Measurements from ENCODE around the gene FAM20A.
A peak's percentile ranks its signal among the peaks of the same experiment; 100 is the strongest.

Gene FAM20A

GRCh38 chr17:68624381-68624780, 23.2 kb upstream of the FAM20A start:
- WGBS (ENCODE audit: insufficient coverage, insufficient read length): no CpG with 5 or more reads among the region's 1 CpG
- H3K9me3 ChIP-seq (ENCODE audit: control insufficient read depth, insufficient read depth, low read length): no peaks in the 10 kb centered on the region
- no peak overlapping the region for H3K27ac ChIP-seq (ENCODE audit: low read length)
- no peaks in the 10 kb centered on the region for H3K36me3 ChIP-seq (ENCODE audit: control insufficient read depth, insufficient read depth, low read length)
- no peaks in the 10 kb centered on the region for H3K27me3 ChIP-seq (ENCODE audit: control insufficient read depth, insufficient read depth, low read length)
- no peak for DNase-seq (ENCODE audit: low read depth, low spot score)
- H3K4me3 ChIP-seq (ENCODE audit: low read length): no peak overlapping the region
- H3K4me1 ChIP-seq (ENCODE audit: control insufficient read depth, insufficient read depth, low read length): no peaks in the 10 kb centered on the region

GRCh38 chr17:68623811-68624210, 22.6 kb upstream of the FAM20A start:
- Histone ChIP-seq H3K4me1 (ENCODE audit: control insufficient read depth, insufficient read depth, low read length) (no peaks in the 10 kb centered on the region), H3K4me3 (ENCODE audit: low read length) (no peak overlapping the region), H3K9me3 (ENCODE audit: control insufficient read depth, insufficient read depth, low read length) (no peaks in the 10 kb centered on the region), H3K36me3 (ENCODE audit: control insufficient read depth, insufficient read depth, low read length) (no peaks in the 10 kb centered on the region), H3K27me3 (ENCODE audit: control insufficient read depth, insufficient read depth, low read length) (no peaks in the 10 kb centered on the region), H3K27ac (ENCODE audit: low read length) (no peak overlapping the region)
- WGBS (ENCODE audit: insufficient coverage, insufficient read length): no CpG with 5 or more reads among the region's 7 CpGs
- DNase-seq (ENCODE audit: low read depth, low spot score): no peak

GRCh38 chr17:68622423-68622822, 21.3 kb upstream of the FAM20A start:
- no peaks in the 10 kb centered on the region for H3K9me3 ChIP-seq (ENCODE audit: control insufficient read depth, insufficient read depth, low read length)
- H3K4me1 ChIP-seq (ENCODE audit: control insufficient read depth, insufficient read depth, low read length): no peaks in the 10 kb centered on the region
- no peak overlapping the region for H3K27ac ChIP-seq (ENCODE audit: low read length)
- no peak overlapping the region for H3K4me3 ChIP-seq (ENCODE audit: low read length)
- no peaks in the 10 kb centered on the region for H3K27me3 ChIP-seq (ENCODE audit: control insufficient read depth, insufficient read depth, low read length)
- H3K36me3 ChIP-seq (ENCODE audit: control insufficient read depth, insufficient read depth, low read length): no peaks in the 10 kb centered on the region
- no peak for DNase-seq (ENCODE audit: low read depth, low spot score)

GRCh38 chr17:68621065-68621464, 19.9 kb upstream of the FAM20A start:
- H3K4me3 ChIP-seq (ENCODE audit: low read length): no peak overlapping the region
- no CpG with 5 or more reads among the region's 2 CpGs for WGBS (ENCODE audit: insufficient coverage, insufficient read length)
- H3K36me3 ChIP-seq (ENCODE audit: control insufficient read depth, insufficient read depth, low read length): no peaks in the 10 kb centered on the region
- no peaks in the 10 kb centered on the region for H3K9me3 ChIP-seq (ENCODE audit: control insufficient read depth, insufficient read depth, low read length)
- DNase-seq (ENCODE audit: low read depth, low spot score): no peak
- H3K27me3 ChIP-seq (ENCODE audit: control insufficient read depth, insufficient read depth, low read length): no peaks in the 10 kb centered on the region
- H3K4me1 ChIP-seq (ENCODE audit: control insufficient read depth, insufficient read depth, low read length): no peaks in the 10 kb centered on the region
- no peak overlapping the region for H3K27ac ChIP-seq (ENCODE audit: low read length)

- H3K4me3 ChIP-seq (ENCODE audit: low read length): no peak overlapping the region
- DNase-seq (ENCODE audit: low read depth, low spot score): no peak
- H3K27me3 ChIP-seq (ENCODE audit: control insufficient read depth, insufficient read depth, low read length): no peaks in the 10 kb centered on the region
- H3K27ac ChIP-seq (ENCODE audit: low read length): no peak overlapping the region
- no peaks in the 10 kb centered on the region for H3K9me3 ChIP-seq (ENCODE audit: control insufficient read depth, insufficient read depth, low read length)
- H3K36me3 ChIP-seq (ENCODE audit: control insufficient read depth, insufficient read depth, low read length): no peaks in the 10 kb centered on the region
- no peaks in the 10 kb centered on the region for H3K4me1 ChIP-seq (ENCODE audit: control insufficient read depth, insufficient read depth, low read length)
Measured at GRCh38 chr17:68616334-68616733, 15.2 kb upstream of the FAM20A start.

- no peaks in the 10 kb centered on the region for H3K36me3 ChIP-seq (ENCODE audit: control insufficient read depth, insufficient read depth, low read length)
- H3K27ac ChIP-seq (ENCODE audit: low read length): no peak overlapping the region
- H3K9me3 ChIP-seq (ENCODE audit: control insufficient read depth, insufficient read depth, low read length): no peaks in the 10 kb centered on the region
- H3K4me1 ChIP-seq (ENCODE audit: control insufficient read depth, insufficient read depth, low read length): no peaks in the 10 kb centered on the region
- DNase-seq (ENCODE audit: low read depth, low spot score): no peak
- H3K4me3 ChIP-seq (ENCODE audit: low read length): no peak overlapping the region
- WGBS (ENCODE audit: insufficient coverage, insufficient read length): no CpG with 5 or more reads among the region's 5 CpGs
- H3K27me3 ChIP-seq (ENCODE audit: control insufficient read depth, insufficient read depth, low read length): no peaks in the 10 kb centered on the region
Measured at GRCh38 chr17:68614718-68615117, 13.6 kb upstream of the FAM20A start.

- no CpG with 5 or more reads among the region's 5 CpGs for WGBS (ENCODE audit: insufficient coverage, insufficient read length)
- Histone ChIP-seq H3K4me1 (ENCODE audit: control insufficient read depth, insufficient read depth, low read length) (no peaks in the 10 kb centered on the region), H3K27me3 (ENCODE audit: control insufficient read depth, insufficient read depth, low read length) (no peaks in the 10 kb centered on the region), H3K36me3 (ENCODE audit: control insufficient read depth, insufficient read depth, low read length) (no peaks in the 10 kb centered on the region), H3K9me3 (ENCODE audit: control insufficient read depth, insufficient read depth, low read length) (no peaks in the 10 kb centered on the region), H3K4me3 (ENCODE audit: low read length) (no peak overlapping the region), H3K27ac (ENCODE audit: low read length) (no peak overlapping the region)
- DNase-seq (ENCODE audit: low read depth, low spot score): peak; percentile 84
Measured at GRCh38 chr17:68613739-68614298, 12.7 kb upstream of the FAM20A start.

GRCh38 chr17:68612923-68613292, 11.7 kb upstream of the FAM20A start:
- Histone ChIP-seq H3K36me3 (ENCODE audit: control insufficient read depth, insufficient read depth, low read length) (no peaks in the 10 kb centered on the region), H3K27ac (ENCODE audit: low read length) (no peak overlapping the region), H3K9me3 (ENCODE audit: control insufficient read depth, insufficient read depth, low read length) (no peaks in the 10 kb centered on the region), H3K27me3 (ENCODE audit: control insufficient read depth, insufficient read depth, low read length) (no peaks in the 10 kb centered on the region), H3K4me3 (ENCODE audit: low read length) (no peak overlapping the region), H3K4me1 (ENCODE audit: control insufficient read depth, insufficient read depth, low read length) (no peaks in the 10 kb centered on the region)
- no peak for DNase-seq (ENCODE audit: low read depth, low spot score)

GRCh38 chr17:68612209-68612922, 11.2 kb upstream of the FAM20A start:
- no peak overlapping the region for H3K27ac ChIP-seq (ENCODE audit: low read length)
- H3K9me3 ChIP-seq (ENCODE audit: control insufficient read depth, insufficient read depth, low read length): no peaks in the 10 kb centered on the region
- no peak overlapping the region for H3K4me3 ChIP-seq (ENCODE audit: low read length)
- H3K27me3 ChIP-seq (ENCODE audit: control insufficient read depth, insufficient read depth, low read length): no peaks in the 10 kb centered on the region
- H3K4me1 ChIP-seq (ENCODE audit: control insufficient read depth, insufficient read depth, low read length): no peaks in the 10 kb centered on the region
- no peaks in the 10 kb centered on the region for H3K36me3 ChIP-seq (ENCODE audit: control insufficient read depth, insufficient read depth, low read length)
- no CpG with 5 or more reads among the region's 3 CpGs for WGBS (ENCODE audit: insufficient coverage, insufficient read length)
- no peak for DNase-seq (ENCODE audit: low read depth, low spot score)

- no peaks in the 10 kb centered on the region for H3K9me3 ChIP-seq (ENCODE audit: control insufficient read depth, insufficient read depth, low read length)
- no peaks in the 10 kb centered on the region for H3K27me3 ChIP-seq (ENCODE audit: control insufficient read depth, insufficient read depth, low read length)
- 100% methylated on average over 1 of the region's 4 CpGs for WGBS (ENCODE audit: insufficient coverage, insufficient read length)
- H3K27ac ChIP-seq (ENCODE audit: low read length): no peak overlapping the region
- no peaks in the 10 kb centered on the region for H3K4me1 ChIP-seq (ENCODE audit: control insufficient read depth, insufficient read depth, low read length)
- H3K4me3 ChIP-seq (ENCODE audit: low read length): no peak overlapping the region
- DNase-seq (ENCODE audit: low read depth, low spot score): no peak
- no peaks in the 10 kb centered on the region for H3K36me3 ChIP-seq (ENCODE audit: control insufficient read depth, insufficient read depth, low read length)
Measured at GRCh38 chr17:68611353-68612208, 10.4 kb upstream of the FAM20A start.
